Liver (tissue), 3 donors: ENCODE results near the gene PLCXD3.

Source experiments
- CTCF ChIP-seq: fragments of 150-350 bp; IDR thresholded peaks from 2 replicates; pipeline ENCODE4 v1.5.1; 2017; ENCODE audit warnings: improper control_type of control experiment, low read depth, low read length; ENCODE audit not compliant: missing input control
- EGR1 ChIP-seq, 2 donors: IDR thresholded peaks; 2 replicates each; pipeline ENCODE4 v1.6.1; 2016 to 2018; ENCODE audit warnings: antibody characterized with exemption in 2 of 2, low read depth in 2 of 2
- JUND ChIP-seq, 2 donors: IDR thresholded peaks; 2 replicates each; pipeline ENCODE4 v1.6.1; 2016; ENCODE audit warnings: antibody characterized with exemption in 2 of 2
- TAF1 ChIP-seq: conservative IDR thresholded peaks from 2 replicates; pipeline ENCODE4 v1.6.1; 2016; ENCODE audit warnings: antibody characterized with exemption, mild to moderate bottlenecking
- donor health status: healthy.
- donor health status: healthy.

GRCh38 chr5:41266377-41266776 is 244.0 kb downstream of the PLCXD3 start:
- TF ChIP-seq EGR1 (IDR thresholded peaks at IDR 0.05; ENCODE audit: low read depth in 2 of 2) (no peak), CTCF (no peak), JUND (IDR thresholded peaks at IDR 0.05) (no peak), TAF1 (no peak)
